ENCODE measurements around the gene RITA1. TPM values are rescaled to one million over a fixed set of nuclear protein-coding genes. Genes with fewer than 3 reads are reported as not detected.

The RITA1 gene
- total and polyA plus RNA-seq, 8 donors, result 4.1 to 19.2 (median 9.9) TPM

GRCh38 chr12:113170457-113170856 is 15.1 kb upstream of the RITA1 start:
- intact Hi-C loops (cut with DNase I; ENCODE audit: low total_unique reads), result loop anchor here (5.0 kb wide), 1 partner anchor 123 kb away; no protein-coding TSS in a partner anchor
- DNase-seq, result no peak
- H3K9me3 ChIP-seq, result no peaks in the 10 kb centered on the region
- 85 to 90% (median 89%) methylated on average over 5 of the region's 5 CpGs for WGBS, 5 donors
- H3K27ac ChIP-seq, result no peak overlapping the region
- TF ChIP-seq EP300 (IDR thresholded peaks at IDR 0.05) (no peak), CTCF (IDR thresholded peaks at IDR 0.05) (no peak), POLR2AphosphoS5 (IDR thresholded peaks at IDR 0.05) (no peak), POLR2A (IDR thresholded peaks at IDR 0.05) (no peak)
- H3K4me1 ChIP-seq, result peaks cover 0 to 3% (median 0%) of the 10 kb centered on the region in 4 donors
- peaks cover 91 to 100% (median 100%) of the 10 kb centered on the region in 4 donors for H3K36me3 ChIP-seq
- no peak overlapping the region for H3K4me3 ChIP-seq
- H3K27me3 ChIP-seq, result no peaks in the 10 kb centered on the region

GRCh38 chr12:113170926-113171325 is 14.6 kb upstream of the RITA1 start:
- no peaks in the 10 kb centered on the region for H3K9me3 ChIP-seq
- H3K4me3 ChIP-seq, result no peak overlapping the region
- H3K27ac ChIP-seq, result no peak overlapping the region
- peaks cover 90 to 100% (median 100%) of the 10 kb centered on the region in 4 donors for H3K36me3 ChIP-seq
- no peak for DNase-seq
- WGBS, 5 donors, result 88 to 94% (median 94%) methylated on average over 4 of the region's 4 CpGs
- intact Hi-C loops (cut with DNase I; ENCODE audit: low total_unique reads), result loop anchor here (5.0 kb wide), 1 partner anchor 124 kb away; no protein-coding TSS in a partner anchor
- TF ChIP-seq POLR2A (IDR thresholded peaks at IDR 0.05) (no peak), CTCF (IDR thresholded peaks at IDR 0.05) (no peak), POLR2AphosphoS5 (IDR thresholded peaks at IDR 0.05) (no peak), EP300 (IDR thresholded peaks at IDR 0.05) (no peak)
- H3K4me1 ChIP-seq, result peaks cover 0 to 3% (median 0%) of the 10 kb centered on the region in 4 donors
- no peaks in the 10 kb centered on the region for H3K27me3 ChIP-seq

- no peak for DNase-seq
- Histone ChIP-seq H3K27me3 (no peaks in the 10 kb centered on the region), H3K27ac (no peak overlapping the region), H3K4me3 (no peak overlapping the region), H3K4me1 (peaks cover 0 to 3% (median 0%) of the 10 kb centered on the region in 4 donors), H3K9me3 (no peaks in the 10 kb centered on the region), H3K36me3 (peaks cover 88 to 100% (median 100%) of the 10 kb centered on the region in 4 donors)
- intact Hi-C loops (cut with DNase I; ENCODE audit: low total_unique reads), result loop anchor here (5.0 kb wide), 1 partner anchor 124 kb away; no protein-coding TSS in a partner anchor
- 95 to 96% (median 96%) methylated on average over 9 of the region's 9 CpGs for WGBS, 5 donors
- TF ChIP-seq CTCF (IDR thresholded peaks at IDR 0.05) (no peak), EP300 (IDR thresholded peaks at IDR 0.05) (no peak), POLR2AphosphoS5 (IDR thresholded peaks at IDR 0.05) (no peak), POLR2A (IDR thresholded peaks at IDR 0.05) (no peak)
Measured at GRCh38 chr12:113171543-113171942, 14.0 kb upstream of the RITA1 start.

GRCh38 chr12:113172185-113172584 is 13.3 kb upstream of the RITA1 start:
- Histone ChIP-seq H3K4me1 (peaks cover 0 to 3% (median 0%) of the 10 kb centered on the region in 4 donors), H3K9me3 (peaks cover 0 to 3% (median 0%) of the 10 kb centered on the region in 4 donors), H3K27ac (no peak overlapping the region), H3K4me3 (no peak overlapping the region), H3K27me3 (no peaks in the 10 kb centered on the region), H3K36me3 (peaks cover 89 to 100% (median 100%) of the 10 kb centered on the region in 4 donors)
- TF ChIP-seq POLR2AphosphoS5 (IDR thresholded peaks at IDR 0.05), result no peak
- no peak for TF ChIP-seq POLR2A (IDR thresholded peaks at IDR 0.05)
- no peak for TF ChIP-seq CTCF (IDR thresholded peaks at IDR 0.05)
- TF ChIP-seq EP300 (IDR thresholded peaks at IDR 0.05), result no peak
- DNase-seq, result no peak
- WGBS, 5 donors, result 93 to 96% (median 95%) methylated on average over 20 of the region's 20 CpGs
- intact Hi-C loops (cut with DNase I; ENCODE audit: low total_unique reads), result loop anchor here (5.0 kb wide), 1 partner anchor 125 kb away; no protein-coding TSS in a partner anchor
